Uterus (tissue), 4 donors: ENCODE measurements around the gene TBC1D14. TPM values are rescaled to one million over a fixed set of nuclear protein-coding genes. Genes with fewer than 3 reads are reported as not detected.

ENCODE experiments used
- DNase-seq, 2 donors: peaks; one replicate each; pipeline ENCODE4 v3.0.0-alpha.2; 2019 to 2020
- H3K27ac ChIP-seq, 2 donors: fragments of 200-600 bp; sonication (generic); 1 replicate in 1 of 2; 2 replicates in 1 of 2; pipeline ENCODE4 v1.5.1; 2016 to 2018
- H3K27me3 ChIP-seq, 2 donors: fragments of 200-600 bp; sonication (generic); one replicate each; pipeline ENCODE4 v1.5.1; 2018 to 2019; ENCODE audit warnings: control low read depth in 1 of 2
- H3K36me3 ChIP-seq, 2 donors: fragments of 200-600 bp; sonication (generic); one replicate each; pipeline ENCODE4 v1.5.1; 2019; ENCODE audit warnings: control low read depth in 1 of 2
- H3K4me1 ChIP-seq, 2 donors: fragments of 200-600 bp; sonication (generic); one replicate each; pipeline ENCODE4 v1.5.1; 2018 to 2019; ENCODE audit warnings: control low read depth in 1 of 2
- H3K4me3 ChIP-seq, 2 donors: fragments of 200-600 bp; sonication (generic); 1 replicate in 1 of 2; 2 replicates in 1 of 2; pipeline ENCODE4 v1.5.1; 2018 to 2019; ENCODE audit warnings: mild to moderate bottlenecking in 1 of 2
- H3K9me3 ChIP-seq, 2 donors: fragments of 200-600 bp; sonication (generic); one replicate each; pipeline ENCODE4 v1.5.1; 2019; ENCODE audit warnings: control low read depth in 1 of 2
- POLR2A ChIP-seq, 2 donors: fragments of 450-650 bp; IDR thresholded peaks; one replicate each; pipeline ENCODE4 v1.6.1; 2016; ENCODE audit warnings: antibody characterized with exemption in 2 of 2, mild to moderate bottlenecking in 1 of 2, moderate library complexity in 1 of 2
- intact Hi-C: fragments of 100-400 bp; cut with DNase I; formaldehyde crosslinking; loops from one replicate; pipeline ENCODE4 v1.15.1; 2023; ENCODE audit warnings: low total_unique reads
- total RNA-seq, 4 donors: library from RNA; depleted of rRNA in 3 of 4; stranded (reverse); fragments of >200 nt in 3 of 4; gene quantifications; one replicate each; pipeline versions ENCODE4 v1.1.0 to v1.2.4, GENCODE V29; 2014 to 2023
- TF ChIP-seq, protein P1 (sequence below), 4 experiments: fragments of 200-600 bp in 2 of 4; fragments of 450-650 bp in 2 of 4; sonication (generic) in 2 of 4; IDR thresholded peaks; one replicate each; pipeline ENCODE4 v1.5.1; 2016 to 2019; ENCODE audit warnings: antibody characterized with exemption in 4 of 4, mild to moderate bottlenecking in 2 of 4, moderate library complexity in 1 of 4
- donor health status: DM: yes; HTN: yes; CAD: no.

The TBC1D14 gene
- total RNA-seq, 4 donors from 2014 or later = 16.9 to 61.2 (median 28.1) TPM

DNA sequence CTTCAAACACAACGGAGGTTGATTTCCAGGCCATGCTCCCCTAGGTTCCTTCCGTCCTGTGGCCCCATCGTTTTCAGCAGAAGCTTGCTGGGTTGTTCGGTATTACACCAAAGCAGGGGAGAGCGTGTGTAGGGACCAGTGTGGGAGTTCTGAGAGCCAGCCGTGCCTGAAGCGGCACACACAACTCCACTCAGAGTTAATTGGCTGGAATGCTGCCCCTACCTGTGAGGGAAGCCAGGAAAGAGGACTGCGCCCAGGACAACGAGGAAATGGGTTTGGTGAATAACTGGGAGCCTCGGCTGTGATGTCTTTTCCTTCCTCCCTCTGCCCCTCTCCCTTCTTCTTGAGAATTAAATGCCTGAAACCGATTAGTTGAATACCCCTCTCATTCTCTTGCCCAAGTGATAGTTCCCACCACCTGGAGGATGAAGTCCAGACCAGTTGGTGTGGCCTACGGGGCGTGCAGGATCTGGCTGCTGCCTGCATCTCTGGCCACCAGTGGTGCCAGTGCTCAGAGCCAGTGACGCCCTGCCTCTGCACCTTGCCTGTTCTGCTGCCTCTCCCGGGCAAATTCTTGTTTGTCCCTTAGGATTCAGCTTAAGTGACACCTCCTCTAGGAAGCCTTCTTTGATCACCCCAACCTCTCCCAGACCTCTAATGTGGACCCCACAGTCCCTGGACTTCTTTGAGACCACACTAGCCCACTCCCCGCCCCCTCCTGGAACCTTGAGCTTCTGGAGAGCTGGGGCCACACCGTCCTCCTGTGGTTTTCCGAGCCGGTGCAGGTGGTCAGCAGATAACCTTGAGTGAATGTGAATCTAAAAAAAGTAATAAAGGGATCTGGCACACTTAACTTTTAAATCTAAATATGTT lies 33.6 kb downstream of the TBC1D14 start:
- no peak overlapping the region for H3K4me3 ChIP-seq
- H3K27me3 ChIP-seq = no peaks in the 10 kb centered on the region
- peaks cover 0 to 8% of the 10 kb centered on the region in 2 donors for H3K4me1 ChIP-seq
- no peaks in the 10 kb centered on the region for H3K9me3 ChIP-seq
- no peak for DNase-seq
- no peaks in the 10 kb centered on the region for H3K36me3 ChIP-seq
- peak overlapping the region; percentile 73 to 76 for H3K27ac ChIP-seq
- intact Hi-C loops = no loop called here
- TF ChIP-seq POLR2A (IDR thresholded peaks at IDR 0.05) = no peak
- TF ChIP-seq, protein P1, sequence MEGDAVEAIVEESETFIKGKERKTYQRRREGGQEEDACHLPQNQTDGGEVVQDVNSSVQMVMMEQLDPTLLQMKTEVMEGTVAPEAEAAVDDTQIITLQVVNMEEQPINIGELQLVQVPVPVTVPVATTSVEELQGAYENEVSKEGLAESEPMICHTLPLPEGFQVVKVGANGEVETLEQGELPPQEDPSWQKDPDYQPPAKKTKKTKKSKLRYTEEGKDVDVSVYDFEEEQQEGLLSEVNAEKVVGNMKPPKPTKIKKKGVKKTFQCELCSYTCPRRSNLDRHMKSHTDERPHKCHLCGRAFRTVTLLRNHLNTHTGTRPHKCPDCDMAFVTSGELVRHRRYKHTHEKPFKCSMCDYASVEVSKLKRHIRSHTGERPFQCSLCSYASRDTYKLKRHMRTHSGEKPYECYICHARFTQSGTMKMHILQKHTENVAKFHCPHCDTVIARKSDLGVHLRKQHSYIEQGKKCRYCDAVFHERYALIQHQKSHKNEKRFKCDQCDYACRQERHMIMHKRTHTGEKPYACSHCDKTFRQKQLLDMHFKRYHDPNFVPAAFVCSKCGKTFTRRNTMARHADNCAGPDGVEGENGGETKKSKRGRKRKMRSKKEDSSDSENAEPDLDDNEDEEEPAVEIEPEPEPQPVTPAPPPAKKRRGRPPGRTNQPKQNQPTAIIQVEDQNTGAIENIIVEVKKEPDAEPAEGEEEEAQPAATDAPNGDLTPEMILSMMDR (IDR thresholded peaks at IDR 0.05) = no peak

DNA sequence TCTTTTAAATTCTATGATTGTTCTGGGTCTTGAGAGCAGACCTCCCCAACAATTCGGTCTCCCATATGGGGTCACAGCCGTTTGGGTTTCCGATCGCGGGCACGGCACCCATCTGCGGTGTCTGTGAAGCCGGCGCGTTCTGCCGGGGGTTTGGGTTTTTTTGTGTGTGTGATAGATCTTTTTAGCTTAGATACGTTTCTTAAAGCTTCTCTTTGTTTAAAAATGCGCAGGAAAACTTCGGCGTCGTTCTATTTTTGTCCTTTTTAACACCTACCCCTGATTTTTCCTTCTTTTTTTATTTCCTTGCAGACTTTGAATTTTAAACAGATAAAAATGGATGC lies 34.2 kb downstream of the TBC1D14 start:
- Histone ChIP-seq H3K27me3 (no peaks in the 10 kb centered on the region), H3K9me3 (no peaks in the 10 kb centered on the region), H3K36me3 (no peaks in the 10 kb centered on the region), H3K27ac (no peak overlapping the region), H3K4me3 (no peak overlapping the region), H3K4me1 (peaks cover 0 to 8% of the 10 kb centered on the region in 2 donors)
- no peak for DNase-seq
- TF ChIP-seq, protein P1 (IDR thresholded peaks at IDR 0.05) = no peak
- TF ChIP-seq POLR2A (IDR thresholded peaks at IDR 0.05) = no peak
- intact Hi-C loops = no loop called here

DNA sequence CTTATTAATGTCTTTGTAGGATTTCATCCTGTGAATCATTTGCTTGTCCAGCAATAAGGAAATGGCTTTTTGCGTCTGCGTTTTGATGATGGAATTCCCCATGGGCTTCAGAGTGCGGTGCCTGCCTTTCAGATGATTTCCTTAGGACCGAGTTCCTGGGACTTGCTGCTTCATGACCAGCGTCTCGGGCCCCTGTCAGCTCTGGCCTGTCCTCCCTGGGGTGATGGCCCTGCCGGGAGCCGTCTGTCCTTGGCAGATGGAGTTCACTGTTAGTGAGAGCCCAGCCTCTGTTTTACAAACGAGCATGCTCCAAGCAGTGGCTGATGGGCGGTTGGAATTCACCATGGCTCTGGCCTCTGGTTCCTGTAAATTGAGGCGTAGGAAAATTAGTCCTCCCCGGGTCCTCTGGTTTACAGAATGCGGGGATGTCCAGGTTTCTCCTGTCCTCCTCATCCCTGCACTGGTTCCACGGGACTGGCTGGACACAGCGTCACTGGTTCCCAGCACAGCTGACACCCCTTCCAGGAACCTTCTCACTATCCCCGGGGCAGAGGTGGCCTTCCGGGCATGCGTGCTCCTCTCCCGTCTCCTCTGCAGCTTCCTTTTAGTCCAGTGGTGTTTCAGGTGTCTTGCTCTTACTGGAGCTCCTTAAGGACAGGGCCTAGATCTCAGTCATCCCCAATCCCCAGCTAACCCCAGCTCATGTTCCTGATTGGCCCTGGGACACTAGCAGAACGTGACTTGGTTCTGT lies 34.9 kb downstream of the TBC1D14 start:
- TF ChIP-seq, protein P1 (IDR thresholded peaks at IDR 0.05) = no peak
- no peak for TF ChIP-seq POLR2A (IDR thresholded peaks at IDR 0.05)
- Histone ChIP-seq H3K4me3 (no peak overlapping the region), H3K27ac (no peak overlapping the region), H3K4me1 (peaks cover 0 to 8% of the 10 kb centered on the region in 2 donors), H3K27me3 (no peaks in the 10 kb centered on the region), H3K36me3 (no peaks in the 10 kb centered on the region), H3K9me3 (no peaks in the 10 kb centered on the region)
- intact Hi-C loops = no loop called here
- DNase-seq = no peak

DNA sequence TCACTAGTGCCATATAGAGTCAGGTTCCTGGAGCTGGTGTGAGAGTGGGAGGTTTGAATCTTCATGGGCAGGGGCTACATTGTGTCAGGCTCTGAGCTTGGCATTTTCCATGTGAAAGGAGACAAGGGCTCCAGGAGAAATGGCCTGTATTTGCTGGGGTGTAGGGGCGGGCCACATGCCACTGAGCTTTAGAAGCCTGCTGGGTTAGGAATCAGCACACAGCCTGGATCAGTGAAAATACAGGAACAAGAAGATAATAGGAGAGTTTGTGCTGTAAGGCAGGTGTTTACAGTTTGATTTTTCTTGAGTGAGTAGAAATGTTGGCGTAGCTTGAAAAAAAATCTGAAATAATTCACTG lies 35.4 kb downstream of the TBC1D14 start:
- H3K4me1 ChIP-seq = peaks cover 0 to 8% of the 10 kb centered on the region in 2 donors
- H3K36me3 ChIP-seq = no peaks in the 10 kb centered on the region
- no peak for TF ChIP-seq POLR2A (IDR thresholded peaks at IDR 0.05)
- TF ChIP-seq, protein P1 (IDR thresholded peaks at IDR 0.05) = no peak

DNA sequence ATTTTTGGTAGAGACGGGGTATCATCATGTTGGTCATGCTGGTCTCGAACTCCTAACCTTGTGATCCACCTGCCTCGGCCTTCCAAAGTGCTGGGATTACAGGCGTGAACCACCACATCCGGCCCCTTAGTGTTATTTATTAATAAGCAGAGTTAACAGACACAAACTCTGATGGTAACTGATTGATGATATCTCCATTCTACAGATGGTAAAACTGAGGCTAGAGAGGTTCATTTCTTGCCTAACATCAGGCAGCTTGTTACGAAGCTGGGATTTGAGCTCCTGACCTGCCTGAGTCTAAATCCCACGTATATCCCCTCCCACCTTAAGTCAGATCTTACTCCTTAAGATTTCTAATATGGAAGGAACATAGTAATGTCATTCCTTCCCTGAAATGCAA lies 36.9 kb downstream of the TBC1D14 start:
- TF ChIP-seq, protein P1 (IDR thresholded peaks at IDR 0.05) = no peak
- TF ChIP-seq POLR2A (IDR thresholded peaks at IDR 0.05) = no peak
- Histone ChIP-seq H3K27me3 (no peaks in the 10 kb centered on the region), H3K4me3 (no peak overlapping the region), H3K9me3 (no peaks in the 10 kb centered on the region), H3K36me3 (no peaks in the 10 kb centered on the region), H3K27ac (no peak overlapping the region), H3K4me1 (peaks cover 0 to 6% of the 10 kb centered on the region in 2 donors)
- intact Hi-C loops = no loop called here
- no peak for DNase-seq

More for the DNA sequence above, 35.4 kb downstream of the TBC1D14 start:
- Histone ChIP-seq H3K9me3 (no peaks in the 10 kb centered on the region), H3K27ac (no peak overlapping the region), H3K27me3 (no peaks in the 10 kb centered on the region), H3K4me3 (no peak overlapping the region)
- intact Hi-C loops = no loop called here
- DNase-seq = no peak
